G401.6 (cell line): ENCODE results near the gene NHEJ1.
A peak's percentile ranks its signal among the peaks of the same experiment; 100 is the strongest.

Source experiments
- FAIRE-seq: peaks from 2 replicates; lab custom pipeline; 2012; peaks lifted over from hg19 to GRCh38; lab: Jason Lieb, UNC

The NHEJ1 gene

GRCh38 chr2:219182331-219183150 is 21.9 kb upstream of the NHEJ1 start:
- no peak for FAIRE-seq

- FAIRE-seq: no peak
These were observed 20.9 kb upstream of the NHEJ1 start for GRCh38 chr2:219181531-219181930.

GRCh38 chr2:219180961-219181360 is 20.3 kb upstream of the NHEJ1 start:
- no peak for FAIRE-seq

DNA sequence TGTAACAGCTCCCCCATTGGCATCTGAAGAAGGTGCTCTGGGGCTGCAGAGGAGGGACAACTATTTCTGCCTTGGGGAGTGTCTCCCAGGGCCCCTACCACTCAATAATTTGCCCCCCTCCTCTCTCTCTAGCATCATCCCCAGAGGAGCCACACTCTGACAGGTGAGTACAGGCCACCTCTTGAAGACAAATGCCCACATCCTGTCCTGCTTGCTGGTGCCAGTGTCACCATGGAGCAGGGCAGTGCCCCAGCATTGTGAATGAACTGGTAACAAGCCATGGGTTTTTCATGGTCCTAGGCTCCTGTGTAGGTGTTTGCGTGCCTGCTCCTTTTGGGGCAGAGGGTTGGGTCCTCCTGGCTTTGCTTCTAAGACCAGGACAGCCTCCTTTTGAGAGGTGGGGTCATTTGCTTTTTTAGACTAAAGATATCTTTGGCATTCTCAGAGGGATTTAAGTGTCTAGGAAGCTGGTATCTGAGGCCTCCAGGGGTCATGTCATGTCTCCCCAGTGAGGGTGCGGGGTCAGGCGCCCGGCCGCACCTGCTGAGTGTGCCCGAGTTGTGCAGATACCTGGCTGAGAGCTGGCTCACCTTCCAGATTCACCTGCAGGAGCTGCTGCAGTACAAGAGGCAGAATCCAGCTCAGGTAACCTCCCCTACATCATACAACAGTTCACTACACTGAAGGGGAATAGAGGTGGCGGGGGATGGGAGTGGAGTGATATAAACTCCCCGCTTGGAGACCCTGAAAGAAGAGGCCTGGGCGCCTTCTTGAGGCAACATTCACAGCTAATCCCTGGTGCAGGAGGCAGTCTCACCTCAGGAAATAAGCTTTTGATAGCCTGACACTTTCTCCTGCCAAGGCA is 19.2 kb upstream of the NHEJ1 start:
- no peak for FAIRE-seq

DNA sequence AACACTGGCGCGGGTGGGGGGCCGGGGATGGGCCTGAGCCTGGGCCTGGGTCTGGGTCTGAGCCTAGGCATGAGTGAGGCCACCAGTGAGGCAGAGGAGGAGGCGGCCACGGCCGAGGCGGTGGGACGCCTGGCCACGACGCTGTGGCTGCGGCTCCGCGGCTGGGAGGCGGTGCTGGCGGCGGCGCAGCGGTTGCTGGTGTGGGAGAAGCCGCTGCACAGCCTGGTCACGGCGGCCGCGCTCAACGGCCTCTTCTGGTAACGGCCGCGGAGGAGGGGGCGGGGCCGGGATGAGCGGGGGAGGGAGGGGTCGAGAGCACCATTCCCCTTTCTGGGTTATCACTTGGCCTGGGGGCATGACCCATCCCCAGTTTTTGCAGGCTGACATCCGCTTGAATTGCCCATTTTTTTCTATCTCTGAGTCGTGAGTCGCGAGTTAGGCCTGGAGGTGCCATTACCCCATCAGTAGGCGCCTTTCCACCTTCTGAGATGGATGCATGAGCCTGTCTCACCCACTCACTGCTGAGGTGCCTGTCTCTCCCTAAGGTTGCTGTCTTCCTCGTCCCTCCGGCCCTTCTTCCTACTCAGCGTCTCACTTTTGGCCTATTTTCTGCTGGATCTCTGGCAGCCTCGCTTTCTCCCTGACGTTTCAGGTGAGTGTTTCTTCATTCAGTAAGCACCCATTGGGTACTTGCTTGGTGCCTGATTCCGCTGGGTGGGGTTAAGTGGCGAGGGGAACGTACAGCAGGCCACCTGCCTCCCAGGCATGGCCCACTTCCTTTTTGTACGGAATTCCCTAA is 18.0 kb upstream of the NHEJ1 start:
- no peak for FAIRE-seq

DNA sequence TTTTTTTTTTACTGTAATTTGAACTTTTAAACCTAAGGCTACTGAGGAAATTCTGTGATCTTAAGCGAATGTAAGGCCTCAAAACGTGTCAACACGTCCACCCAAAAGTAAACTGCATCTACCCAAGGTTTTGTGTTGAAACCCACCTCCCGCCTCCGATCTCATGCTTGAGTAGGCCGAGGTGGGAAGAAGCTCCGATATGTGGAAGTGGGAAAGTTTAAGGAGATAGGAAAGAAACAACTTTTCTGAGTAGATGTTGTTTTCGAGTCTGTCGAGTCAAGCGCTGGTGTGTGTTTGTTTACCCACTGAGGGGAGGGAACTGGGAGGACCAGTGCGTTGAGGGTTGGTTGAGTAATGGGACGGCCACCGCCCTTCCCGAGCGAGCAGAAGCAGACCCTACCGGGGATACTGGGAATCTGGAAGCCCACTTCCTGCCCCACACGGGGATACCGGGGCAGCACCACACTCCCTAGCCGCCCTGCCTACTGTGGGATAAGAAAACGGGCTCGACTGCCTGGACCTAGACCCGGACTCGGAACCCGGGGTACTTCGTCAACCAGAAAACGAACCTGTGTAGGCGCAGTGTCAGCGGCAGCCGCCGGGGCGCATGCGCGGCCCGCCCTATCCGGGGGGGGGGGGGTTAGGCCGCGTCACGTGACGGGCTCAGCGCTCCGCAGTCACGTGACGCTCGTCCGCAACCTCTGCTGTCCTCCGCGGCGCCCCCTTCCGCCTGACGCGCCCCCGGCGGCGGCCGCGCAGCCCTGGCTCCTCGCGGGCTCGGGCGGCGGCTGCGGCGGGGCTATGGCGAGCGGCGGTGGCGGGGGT is 17.1 kb upstream of the NHEJ1 start, which contains the start of gene RETREG2:
RETREG2 (plus strand) TSS at position 724 of the 825 bp plus-strand sequence; CDS start at position 802, 78 bp downstream.
- peak; percentile 60 for FAIRE-seq

GRCh38 chr2:219176818-219177551 is 16.4 kb upstream of the NHEJ1 start, which contains the start of gene CNPPD1:
TSS of gene CNPPD1 (minus strand) at chr2:219176925. CDS start at chr2:219176828, 97 bp downstream.
- no peak for FAIRE-seq

- no peak for FAIRE-seq
These were observed 15.6 kb upstream of the NHEJ1 start for GRCh38 chr2:219175928-219176817.

DNA sequence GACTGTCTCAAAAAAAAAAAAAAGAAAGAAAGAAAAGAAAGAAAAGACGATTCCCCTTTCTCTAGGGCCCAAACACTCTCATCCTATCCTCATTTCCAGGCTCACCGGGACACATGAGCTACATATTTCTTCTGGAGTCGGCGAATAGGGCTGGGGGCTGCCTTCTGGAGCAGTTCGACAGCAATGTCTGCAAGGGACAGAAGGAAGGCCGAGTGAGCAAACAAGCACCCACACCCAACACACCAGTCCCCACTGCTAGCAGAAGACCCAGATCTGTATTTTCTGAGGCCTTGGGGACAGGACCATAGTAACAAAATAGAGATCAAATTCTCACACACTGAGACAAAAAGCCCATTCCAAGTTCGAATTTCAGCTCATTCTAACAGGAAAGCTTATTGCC is 14.9 kb upstream of the NHEJ1 start:
- FAIRE-seq: no peak

DNA sequence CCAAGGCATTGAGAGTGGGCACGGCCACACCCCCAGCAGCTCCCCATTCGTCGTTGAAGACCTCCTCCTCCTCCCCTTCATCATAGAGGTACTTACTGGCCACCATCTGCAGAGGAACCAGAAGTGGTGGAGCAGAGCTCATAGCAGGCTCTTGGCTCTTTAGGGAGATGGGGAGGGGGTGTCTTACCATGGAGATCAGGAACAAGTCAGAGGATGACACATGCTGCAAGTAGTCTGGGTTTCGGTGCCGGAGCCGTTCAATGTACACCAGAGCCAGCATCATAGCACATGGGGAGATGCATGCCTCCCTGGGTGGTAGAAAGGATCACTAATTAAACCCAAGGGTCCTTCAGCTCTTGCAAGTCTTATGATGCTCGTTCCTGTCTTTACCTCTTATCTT is 14.2 kb upstream of the NHEJ1 start:
- FAIRE-seq: no peak

DNA sequence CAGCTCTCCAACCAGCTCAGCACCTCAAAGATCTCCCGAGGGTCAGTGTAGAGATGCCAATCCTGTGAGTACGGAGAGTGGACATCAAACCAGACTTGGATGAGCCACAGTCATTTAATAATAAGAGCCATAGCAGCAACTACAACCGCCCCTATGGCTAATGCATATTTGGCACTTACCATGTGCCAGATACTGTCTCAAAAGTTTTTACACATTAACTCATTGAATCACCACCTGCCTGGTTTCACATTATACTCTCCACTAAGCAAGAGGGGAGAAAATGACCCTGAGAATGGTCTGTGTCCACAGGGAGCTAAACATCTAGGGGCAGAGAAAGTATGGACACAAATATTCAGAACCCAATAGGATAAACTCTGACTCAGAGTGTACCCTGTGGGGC is 13.5 kb upstream of the NHEJ1 start:
- no peak for FAIRE-seq

DNA sequence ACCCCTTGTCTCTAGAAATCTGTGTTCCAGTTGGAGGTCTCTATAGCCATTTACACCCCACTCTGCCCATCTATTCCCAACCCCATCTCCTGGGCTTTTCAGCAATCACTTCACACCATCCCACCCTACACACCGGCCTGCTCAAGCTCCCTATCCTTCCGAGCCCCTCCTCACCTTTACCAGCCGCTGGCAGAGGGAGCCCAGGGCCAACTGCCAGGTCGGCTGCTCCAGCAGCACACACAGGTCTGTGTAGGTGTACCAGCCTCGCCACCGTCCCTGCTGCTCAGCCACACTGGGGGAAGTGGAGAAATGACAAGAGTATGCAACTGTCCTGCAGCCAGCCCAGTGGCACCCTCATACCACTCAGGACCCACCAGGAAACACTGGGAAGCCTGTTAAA is 12.6 kb upstream of the NHEJ1 start:
- FAIRE-seq: no peak

DNA sequence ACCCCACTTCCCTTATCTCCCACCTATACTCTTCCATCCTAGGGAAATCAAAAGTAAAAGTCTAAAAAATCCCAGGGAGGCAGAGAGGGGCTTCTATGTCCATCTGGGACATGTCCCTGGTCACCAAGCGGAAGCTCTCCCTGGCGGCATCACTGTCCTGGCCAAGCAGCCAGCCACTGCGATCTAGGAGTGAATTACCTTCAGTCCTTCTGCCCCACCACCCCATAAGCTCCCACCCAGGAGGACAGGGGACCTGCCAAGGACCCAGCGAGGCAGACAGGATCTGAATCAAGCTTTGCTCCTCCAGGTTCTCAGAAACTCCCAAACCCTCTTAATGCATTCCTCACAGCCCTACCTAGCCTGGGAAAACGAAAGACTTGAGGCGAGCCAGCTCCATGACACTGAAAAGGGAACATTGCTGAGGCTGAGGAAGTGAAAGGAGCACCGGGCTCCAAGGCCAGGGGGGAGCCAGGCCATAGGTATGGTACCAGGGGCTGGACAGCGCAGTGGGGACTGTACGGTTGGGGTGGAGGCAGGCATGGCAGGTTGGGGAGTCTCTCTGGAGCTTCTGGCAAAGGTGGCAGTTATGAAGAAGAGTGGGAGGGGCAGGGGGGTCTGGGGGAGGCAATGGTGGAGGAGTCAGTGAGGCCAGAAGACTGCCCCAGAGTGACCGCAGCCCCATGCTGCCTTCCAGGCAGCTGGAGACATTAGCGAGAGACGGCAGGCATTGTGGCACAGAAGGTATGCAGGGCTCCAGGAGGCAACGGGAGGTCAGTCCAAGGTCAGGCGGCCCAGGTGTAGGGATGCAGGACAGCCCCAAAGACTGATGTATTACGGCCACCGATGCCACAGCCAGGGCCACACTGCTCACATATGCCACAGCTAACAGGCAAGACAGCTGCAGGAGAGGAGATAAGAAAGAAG is 11.9 kb upstream of the NHEJ1 start:
- FAIRE-seq: no peak

GRCh38 chr2:219171231-219171651 is 10.6 kb upstream of the NHEJ1 start:
- peak; percentile 82 for FAIRE-seq

DNA sequence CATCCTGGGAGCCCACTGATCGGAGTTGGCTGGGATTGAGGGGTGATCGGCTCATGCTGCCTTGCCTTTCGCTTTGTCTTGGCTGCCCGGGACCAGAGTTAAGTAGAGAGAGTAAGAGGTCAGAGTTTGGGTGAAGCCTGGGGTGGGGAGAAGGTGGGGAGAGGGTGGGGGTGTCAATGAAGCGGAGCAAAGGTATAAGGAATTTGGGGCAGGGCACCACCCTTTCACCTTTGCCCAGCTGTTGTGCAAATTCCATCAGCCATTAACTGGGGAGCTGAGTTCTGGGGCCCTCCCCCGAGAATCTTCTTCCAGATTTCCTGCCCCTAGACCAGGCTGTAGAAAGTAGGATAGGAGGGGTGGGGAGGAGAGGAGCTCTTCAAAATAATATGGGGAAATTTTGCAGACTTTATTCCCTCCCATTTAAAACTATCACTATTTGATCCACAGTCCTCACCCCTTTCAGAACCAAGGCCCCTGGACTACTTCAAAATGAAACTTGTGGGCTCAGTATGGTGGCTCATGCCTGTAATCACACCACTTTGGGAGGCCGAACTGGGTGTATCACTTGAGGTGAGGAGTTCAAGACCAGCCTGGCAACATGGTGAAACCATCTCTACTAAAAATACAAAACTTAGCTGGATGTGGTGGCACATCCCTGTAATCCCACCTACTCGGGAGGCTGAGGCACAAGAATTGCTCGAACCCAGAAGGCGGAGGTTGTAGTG is 9.5 kb upstream of the NHEJ1 start, which contains the start of gene SLC23A3:
SLC23A3 (minus strand) TSS at position 100 of the 725 bp plus-strand sequence; CDS start at position 55, 45 bp downstream.
- no peak for FAIRE-seq

DNA sequence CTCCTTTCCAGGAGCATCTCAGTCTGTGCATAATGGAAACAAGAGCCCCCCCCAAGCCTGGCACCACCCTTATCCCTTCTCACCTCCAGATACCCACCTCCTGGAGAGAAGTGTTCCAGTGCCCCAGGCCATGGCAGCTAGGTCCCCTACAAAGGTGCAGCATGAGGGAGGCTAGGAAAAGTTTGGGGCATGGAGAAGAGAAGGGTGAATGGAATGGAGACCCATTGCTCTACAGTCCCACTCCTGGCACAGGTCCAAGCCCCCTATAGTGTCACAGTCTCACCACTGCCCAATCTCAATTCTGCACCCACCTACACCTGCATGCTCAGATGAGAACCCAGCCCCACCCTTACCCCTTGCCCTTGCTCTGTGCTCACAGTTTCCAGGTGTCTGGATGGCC is 8.3 kb upstream of the NHEJ1 start:
- FAIRE-seq: no peak

DNA sequence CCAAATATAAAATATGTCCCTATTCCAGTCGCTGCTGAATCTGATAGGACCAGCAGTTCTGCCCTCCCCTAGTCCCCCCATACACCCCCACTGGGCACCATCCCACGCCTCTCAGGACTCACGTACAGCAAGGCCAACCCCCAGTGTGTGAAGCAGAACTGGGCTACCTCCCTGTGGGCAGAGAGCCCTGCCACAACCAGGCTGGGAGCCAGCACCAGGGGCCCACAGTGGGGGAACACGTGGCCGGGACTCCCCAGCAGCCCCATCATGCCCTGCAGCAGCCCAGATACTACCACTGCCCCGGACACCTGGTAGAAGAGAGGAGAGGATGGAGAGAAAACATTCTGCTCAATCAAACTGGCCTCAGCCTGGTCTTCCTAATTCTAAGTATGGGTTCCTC is 7.9 kb upstream of the NHEJ1 start:
- FAIRE-seq: no peak

GRCh38 chr2:219167997-219168396 is 7.4 kb upstream of the NHEJ1 start:
- FAIRE-seq: no peak
